Renal cortical epithelial cell (primary cell): ENCODE measurements around the gene MAP2K5. TPM values are rescaled to one million over a fixed set of nuclear protein-coding genes. Genes with fewer than 3 reads are reported as not detected.
"Not testable (repeated sequence)": the region's sequence is repeated elsewhere in the genome, so short reads cannot be mapped to it uniquely, and the experiment has no call there.

Experiments used
- DNase-seq: peaks from one replicate; pipeline ENCODE4 v3.0.0-alpha.2; 2011; ENCODE audit warnings: low read depth
- total RNA-seq: library from RNA; depleted of rRNA; stranded (reverse); fragments of >200 nt; gene quantifications from 2 replicates; pipeline ENCODE4 v1.2.3, GENCODE V29; 2014

The MAP2K5 gene
- total RNA-seq, 1 donor from 2014 or later = 11.8 TPM

DNA sequence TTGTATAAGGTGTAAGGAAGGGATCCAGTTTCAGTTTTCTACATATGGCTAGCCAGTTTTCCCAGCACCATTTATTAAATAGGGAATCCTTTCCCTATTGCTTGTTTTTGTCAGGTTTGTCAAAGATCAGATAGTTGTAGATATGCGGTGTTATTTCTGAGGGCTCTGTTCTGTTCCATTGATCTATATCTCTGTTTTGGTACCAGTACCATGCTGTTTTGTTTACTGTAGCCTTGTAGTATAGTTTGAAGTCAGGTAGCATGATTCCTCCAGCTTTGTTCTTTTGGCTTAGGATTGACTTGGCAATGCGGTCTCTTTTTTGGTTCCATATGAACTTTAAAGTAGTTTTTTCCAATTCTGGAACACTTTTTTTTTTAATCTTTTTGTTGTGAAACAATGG, 130.3 kb downstream of the MAP2K5 start:
- not testable (repeated sequence) for DNase-seq

DNA sequence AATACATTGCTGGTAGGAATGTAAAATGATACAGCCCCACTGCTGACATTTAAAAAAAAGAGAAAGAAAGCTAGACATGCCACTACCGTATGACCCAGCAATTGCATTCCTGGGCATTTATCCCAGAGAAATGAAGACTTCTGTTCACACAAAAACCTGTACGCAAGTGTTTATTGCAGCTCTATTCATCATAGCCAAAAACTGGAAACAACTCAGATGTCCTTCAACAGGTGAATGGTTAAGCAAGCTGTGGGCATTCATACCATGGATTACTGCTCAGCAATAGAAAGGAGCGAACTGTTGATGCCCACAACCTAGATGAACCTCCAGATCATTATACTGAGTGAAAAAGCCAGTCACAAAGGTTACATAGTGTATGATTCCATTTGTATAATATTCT, 132.5 kb downstream of the MAP2K5 start:
- DNase-seq = no peak

DNA sequence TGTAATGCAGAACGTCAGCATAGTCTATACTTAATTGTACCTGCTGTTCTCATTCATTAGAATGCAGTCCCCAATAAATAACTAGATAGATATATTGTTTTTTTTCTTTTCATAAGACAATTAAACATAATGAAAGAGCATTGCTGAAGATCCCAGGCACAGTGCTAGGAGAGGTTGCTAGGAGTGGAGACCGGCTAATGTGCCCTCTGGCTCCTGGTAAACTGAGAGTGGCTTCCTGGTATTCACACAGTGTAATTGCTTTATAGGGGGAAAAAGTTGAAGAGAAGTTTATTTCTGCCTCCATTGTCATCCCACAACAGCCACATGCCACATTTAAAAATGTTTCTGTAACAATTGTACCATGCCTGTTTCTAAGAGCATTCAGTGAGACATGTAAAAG, 135.6 kb downstream of the MAP2K5 start:
- DNase-seq = no peak

DNA sequence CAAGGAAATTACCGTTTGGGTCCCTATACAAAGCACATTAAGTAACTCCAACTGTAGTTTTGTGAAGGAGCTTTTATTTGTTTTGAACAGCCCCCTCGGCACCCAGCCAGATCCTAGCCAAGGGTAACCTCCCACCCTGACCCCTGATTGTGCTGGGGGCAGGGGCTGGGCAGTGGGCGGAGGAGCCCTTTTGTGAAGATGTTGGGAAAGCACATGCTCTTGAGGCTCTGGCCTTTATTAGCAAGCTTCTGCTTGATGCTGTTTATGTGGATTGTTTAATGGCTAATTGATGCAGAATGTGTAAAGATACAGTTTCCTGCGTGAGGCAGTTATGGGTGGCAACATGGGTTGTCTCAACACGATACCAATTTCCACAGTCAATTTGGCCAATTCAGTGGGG, 136.5 kb downstream of the MAP2K5 start:
- DNase-seq = no peak

DNA sequence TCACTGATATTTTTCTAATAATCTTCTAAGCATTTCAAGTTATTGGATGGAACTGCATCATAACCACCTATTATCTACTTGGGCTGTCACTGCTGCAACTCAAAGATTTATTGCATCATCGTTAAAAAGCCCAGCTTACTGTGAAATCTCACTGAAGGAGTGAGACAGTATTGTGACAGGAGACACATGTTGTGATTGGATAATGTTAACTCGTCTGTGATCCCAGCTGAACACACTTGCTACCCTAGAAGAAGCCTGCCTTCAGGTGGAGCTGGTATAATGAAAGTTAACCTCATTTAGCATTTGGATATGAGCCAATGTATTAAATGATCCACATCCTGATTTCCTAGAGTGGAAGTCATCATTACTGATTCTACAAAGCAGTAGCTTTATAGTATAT, 138.1 kb downstream of the MAP2K5 start:
- DNase-seq = peak; percentile 15

DNA sequence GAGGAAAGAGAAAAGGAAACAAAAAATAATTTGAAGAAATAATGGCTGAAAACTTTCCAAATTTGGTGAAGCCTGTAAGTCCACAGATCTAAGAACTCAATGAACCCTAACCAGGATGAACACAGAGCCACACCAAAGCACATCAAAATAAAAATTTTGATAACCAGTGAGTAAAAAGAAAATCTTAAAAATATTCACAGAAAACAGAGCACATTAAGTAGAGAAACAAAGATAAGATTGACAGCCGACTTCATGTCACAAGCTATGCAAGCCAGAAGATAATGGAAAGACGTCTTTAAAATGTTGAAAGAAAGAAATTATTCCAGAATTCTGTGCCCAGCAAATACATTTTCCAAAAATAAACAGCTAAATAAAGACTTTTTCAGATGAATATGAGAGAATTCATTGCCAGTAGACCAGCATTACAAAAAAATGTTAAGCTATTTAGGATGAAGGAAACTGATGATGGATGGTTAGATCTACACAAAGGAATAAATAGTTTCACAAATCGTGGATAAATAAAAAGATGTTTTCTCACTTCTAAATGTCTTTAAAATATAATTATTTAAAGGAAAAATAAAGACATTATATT, 142.6 kb downstream of the MAP2K5 start:
- peak; percentile 49 for DNase-seq

DNA sequence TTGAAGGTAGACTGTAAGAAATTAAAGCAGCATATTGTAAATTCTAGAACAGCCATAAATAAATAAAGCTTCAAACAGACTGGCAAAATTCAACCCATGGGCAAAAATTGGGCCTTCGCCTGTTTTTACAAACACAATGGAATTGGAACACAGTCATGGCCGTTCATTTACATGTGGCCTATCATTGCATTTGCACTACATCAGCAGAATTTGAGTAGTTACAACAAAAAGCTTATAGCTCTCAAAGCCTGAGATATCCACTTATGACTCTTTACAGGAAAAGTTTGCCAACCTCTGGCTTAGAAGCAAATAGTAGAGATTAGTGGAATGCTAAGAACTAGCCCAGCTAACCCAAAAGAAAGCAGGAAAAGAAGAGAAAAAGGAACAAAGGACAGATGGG, 143.2 kb downstream of the MAP2K5 start:
- no peak for DNase-seq

DNA sequence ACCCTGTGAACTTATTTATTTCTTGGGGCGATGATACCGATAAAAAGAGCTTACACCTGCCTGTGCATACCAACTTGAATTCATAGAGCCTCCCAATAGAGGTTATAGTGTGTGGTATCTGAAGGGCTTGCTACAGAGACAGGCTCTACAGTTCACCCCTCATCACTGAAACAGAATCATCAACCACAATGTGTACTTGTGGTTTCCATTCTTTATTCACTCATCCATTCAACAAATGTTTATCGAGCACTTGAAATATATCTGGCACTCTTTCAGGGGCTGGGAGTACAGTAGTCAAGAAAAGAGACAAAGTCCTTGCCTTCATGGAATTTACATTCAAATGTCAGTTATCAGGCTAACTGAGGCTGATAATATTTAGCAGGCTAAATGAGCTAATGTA, 148.4 kb downstream of the MAP2K5 start:
- DNase-seq = peak; percentile 86

DNA sequence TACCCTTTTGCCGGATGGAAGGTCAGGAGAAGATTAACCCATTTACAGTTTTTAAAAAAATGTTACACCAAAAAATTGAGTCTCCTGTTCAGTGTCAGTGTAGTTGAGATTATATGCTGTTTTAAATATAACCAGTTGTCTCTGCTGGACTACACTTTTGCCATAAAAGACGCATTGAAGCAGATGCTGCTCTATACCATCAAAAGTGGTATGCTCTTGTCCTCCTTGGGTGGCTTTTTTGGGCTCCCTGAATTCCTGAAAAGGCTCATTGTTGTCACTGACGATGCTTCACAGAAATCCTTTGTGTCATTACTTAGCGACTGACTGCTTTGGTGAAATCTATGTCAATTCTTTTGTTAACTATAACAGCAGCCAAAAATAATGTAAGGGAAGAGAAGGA, 148.9 kb downstream of the MAP2K5 start:
- DNase-seq = no peak

DNA sequence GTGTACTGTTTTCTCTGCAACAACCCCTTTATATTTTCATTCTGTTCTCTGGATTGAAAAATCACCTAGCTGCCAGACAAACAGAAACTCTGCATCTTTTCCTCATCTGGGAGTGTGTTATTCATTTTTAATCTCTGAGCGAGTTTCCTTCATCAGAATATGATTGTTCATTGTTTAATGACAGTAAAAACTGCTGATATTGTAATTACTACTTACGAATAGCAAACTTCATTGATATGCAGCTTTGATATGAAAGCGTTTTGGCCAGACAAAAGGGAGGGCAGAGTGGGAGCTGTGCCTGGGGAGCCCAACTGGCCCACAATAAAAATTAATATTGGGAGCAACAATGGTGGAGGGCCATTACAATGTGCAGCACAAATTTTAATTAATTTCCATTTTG, 150.1 kb downstream of the MAP2K5 start:
- no peak for DNase-seq

DNA sequence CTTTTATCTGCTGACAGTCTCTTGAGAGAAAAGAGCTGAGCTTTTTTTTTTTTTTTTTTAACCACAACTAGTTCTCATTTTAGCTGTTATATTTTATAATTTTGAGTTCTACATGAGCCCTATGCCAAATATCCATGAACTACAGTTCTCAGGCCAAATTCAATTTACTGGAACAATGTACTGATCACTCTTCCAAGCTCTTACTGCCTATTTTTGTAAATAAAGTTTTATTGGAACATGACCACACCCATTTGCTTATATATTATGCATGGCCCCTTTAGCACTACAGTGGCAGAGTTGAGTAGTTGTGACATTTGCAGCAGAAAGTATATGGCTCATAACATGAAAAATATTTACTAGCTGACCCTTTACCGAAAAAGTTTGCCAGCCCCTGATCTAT, 153.6 kb downstream of the MAP2K5 start:
- no peak for DNase-seq

DNA sequence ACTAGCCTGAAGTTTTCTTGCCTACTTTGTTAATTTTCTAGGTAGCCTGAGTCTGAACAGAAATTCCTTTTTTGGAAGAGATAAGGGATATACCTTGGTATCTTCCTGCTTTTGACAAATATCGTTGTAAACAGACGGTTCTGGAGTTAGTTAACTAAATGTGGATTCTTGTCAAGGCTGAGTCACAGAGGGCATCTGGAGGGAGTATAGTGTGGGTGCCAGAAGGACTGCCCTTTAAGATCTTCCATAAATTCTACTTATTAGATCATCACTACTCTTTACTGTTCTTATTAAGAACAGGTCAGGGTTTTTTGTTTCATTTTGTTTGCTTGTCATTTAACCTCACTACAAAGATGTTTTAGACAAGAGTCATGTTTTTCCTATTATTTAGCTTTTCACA, 157.5 kb downstream of the MAP2K5 start:
- no peak for DNase-seq

DNA sequence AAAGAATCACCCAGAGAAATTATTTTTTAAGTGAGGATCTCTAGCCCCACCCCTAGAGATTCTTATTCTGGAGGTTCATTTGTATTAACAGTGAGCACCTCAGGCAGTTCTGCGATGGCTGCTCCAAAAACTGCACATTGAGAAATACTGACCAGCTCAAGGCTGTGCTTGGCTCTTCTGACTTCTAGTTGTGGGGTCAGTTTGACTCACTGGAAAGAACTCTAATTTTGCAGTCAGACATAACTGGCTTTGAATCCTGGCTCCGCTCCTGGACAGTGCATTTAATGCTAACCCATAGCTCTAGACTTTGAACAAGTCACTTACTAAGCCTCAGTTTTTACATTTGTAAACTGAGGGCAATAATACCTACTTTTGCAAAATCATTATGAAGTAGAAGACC, 159.2 kb downstream of the MAP2K5 start:
- no peak for DNase-seq

DNA sequence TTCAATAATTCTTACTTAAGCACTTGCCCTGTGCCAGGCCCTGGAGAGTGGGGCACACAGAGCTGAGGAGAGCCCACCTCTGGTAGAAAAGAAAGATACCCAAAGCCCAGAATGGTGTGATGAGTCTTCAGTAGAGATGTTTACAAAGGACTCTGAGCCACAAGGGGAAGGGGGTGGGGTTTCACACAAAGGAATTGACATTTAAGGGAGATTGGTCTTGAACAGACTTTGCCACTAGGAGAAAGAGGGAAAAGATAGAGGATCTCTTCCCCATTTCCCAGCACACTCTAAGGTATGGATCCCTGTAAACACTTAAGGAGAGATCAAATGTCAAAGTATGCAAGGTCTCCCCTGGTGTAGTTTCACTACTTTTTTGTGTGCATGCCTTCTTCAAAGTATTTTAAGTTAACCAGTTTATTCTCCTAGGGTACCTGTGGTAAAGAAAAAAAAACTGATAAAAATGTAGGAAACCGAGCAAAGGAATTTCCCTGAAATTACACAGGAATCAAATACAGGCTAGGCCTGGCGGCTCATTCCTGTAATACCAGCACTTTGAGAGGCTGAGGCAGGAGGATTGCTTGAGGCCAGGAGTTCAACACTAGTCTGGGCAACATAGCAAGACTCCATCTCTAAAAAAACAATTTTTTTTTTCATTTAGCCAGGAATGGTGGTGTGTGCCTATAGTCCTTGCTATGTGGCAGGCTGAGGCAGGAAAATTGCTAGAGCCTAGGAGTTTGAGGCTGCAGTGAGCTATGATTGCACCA, 165.2 kb downstream of the MAP2K5 start:
- DNase-seq = no peak

DNA sequence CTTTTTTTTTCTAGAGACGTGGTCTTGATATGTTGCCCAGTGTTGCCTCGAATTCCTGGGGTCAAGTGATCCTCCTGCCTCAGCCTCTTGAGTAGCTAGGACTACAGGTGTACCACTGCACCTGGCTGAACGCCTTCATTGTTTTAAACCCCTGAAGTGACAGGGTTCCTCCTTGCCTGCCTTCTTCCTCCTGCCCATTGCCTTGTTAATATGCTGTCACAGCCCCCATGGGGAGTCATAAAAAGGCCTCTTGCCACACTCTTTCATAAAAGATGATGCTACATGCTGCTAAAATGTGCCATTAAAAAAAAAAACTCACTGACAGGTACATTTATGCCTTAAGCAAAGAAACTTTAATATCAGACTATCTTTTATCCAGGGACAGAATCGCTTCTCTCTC, 166.0 kb downstream of the MAP2K5 start:
- no peak for DNase-seq

DNA sequence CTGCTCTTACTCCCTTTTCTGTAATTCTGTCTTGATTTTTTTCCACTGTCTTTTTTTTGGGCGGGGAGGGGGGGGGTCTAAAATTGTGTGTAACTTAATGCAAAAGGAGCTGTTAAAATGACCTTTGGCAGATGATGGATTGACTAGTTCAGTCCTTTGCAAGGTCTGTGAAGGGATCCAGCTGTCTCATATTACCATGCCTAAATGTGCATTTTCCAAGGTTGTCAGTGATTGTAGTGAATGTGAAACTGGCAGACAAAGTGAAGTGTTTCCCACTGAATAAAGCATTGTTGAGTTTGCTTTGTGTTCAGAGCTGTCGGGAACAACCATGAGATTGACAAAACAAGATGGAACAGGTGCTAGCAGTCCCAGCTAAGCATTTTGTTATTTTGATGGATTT, 172.7 kb downstream of the MAP2K5 start:
- DNase-seq = no peak

DNA sequence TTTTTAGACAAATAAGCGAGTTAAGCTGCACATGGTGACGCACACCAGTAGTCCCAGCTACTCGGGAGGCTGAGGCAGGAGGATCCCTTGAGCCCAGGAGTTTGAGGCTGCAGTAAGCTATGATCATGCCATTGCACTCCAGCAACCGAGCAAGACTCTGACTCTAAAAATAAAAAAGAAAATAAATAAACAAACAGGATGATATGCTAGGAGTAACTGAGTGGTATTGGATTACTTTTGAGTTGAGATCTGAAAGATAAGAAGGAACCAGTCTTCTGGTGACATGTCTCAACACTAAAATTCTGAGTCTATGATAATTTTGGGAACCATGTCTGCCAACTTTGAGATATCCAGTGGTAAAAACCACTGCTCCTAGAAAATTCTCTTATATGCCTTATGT, 173.7 kb downstream of the MAP2K5 start:
- no peak for DNase-seq

DNA sequence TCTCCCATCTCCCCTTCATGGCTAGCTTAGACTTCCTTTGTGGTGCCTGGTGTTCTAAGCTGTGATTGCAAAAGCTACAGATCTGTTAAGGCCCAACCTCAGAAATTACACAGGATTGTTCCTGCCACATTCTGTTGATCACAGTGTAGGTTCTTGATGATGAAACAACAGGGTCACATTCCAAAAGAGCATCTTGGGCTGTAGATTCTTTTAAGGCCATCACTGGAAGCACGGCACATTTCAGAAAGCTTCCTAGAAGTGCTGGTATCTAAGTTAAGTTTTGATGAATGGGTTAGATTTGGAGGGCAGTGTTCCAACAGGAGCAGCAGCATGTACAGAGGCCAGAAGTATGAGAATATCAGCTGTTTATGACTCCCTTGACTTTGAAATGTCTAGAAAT, 175.3 kb downstream of the MAP2K5 start:
- DNase-seq = peak; percentile 15

DNA sequence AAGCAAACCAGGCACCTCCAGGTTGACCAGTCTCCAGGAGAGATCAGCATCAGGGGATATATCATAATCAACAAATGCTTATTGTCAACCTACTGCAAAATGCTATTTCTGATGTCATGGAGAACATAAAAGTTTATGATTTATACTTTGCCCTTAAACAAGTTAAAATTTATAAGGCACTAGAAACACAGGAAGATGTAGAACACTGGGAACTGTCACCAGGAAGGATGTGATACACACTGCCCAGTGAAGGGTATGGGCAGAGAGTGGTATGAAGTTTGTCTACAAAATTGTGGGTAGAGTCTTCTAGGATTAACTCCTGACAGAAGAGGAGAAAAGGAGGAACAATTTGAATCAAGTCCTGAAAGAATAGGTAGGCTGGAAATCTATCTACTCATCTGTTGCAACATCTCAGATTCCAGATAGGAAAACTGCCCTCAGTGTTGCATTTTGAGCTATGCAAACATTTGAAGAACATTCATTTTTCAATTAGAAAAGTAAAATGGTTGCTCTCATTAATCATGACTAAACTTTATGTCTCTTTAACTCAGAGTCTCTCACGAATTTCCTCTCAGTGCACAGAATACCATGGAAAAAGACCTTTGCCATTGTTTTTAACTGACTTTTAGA, 176.9 kb downstream of the MAP2K5 start:
- DNase-seq = no peak

DNA sequence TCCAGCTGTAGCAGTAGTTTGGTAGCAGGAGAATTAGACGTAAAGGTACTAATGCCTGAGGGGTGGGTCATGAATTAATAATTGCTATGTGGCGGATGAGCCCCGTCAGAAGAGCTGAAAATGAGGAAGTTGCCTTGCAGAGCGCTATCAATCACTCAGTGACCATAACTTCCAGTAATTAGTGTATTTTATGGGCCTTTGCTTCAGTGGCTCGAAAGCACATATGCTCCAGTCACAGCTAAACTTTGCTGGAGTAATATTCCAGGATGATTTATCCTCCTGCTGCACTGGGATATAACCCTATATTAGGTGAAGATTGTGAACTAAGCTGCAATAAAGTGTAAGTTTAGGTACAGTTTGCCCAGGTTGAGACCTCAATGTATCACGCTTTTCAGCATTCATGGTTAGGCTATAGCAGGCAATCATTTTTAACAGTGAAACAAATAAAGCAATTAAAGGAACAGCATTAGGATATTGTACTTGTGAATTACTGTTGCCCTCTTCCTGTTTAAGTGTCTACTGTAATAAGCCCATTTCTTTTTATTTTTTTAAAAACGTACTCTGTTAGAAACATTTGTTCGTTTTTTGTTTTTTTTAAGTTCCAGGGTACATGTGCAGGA, 178.2 kb downstream of the MAP2K5 start:
- DNase-seq = no peak

DNA sequence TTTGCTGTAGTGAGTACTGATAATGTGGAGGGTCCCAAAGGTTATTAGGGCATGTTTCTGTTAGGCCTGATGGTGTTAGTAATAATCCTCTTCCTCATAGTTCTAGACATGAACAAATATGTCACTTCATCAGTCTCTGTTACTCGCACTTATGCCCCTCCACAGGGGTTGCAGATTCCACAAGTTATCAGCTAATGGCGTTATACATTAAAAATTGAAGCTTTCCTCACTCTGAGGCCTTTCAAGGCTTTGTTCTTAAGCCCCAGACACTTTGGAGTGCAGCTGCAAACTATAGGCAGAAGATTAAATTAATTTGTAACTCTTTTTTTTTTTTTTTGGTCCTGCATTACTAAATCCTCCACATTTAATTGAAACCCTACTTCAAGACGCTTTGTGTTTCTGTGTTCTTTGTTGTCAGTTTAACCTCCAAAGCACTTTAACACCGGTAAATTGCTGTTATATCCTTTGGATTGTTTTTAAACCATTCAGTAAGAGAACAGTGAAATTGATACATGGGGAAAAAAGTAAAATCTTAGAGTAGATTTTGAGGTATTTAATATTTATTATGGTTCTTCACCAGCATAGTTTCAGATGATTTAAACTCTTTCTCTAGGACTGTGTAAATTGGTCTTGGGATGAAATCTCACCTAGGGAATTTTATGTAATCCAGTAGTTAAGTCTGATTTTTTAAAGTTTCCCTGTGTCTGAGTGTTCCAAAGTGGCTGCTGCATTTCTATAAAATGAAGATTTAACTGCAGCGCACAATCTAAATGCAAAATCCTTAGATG, 179.7 kb downstream of the MAP2K5 start:
- no peak for DNase-seq
